Measurements from ENCODE around the gene CNTNAP2.

Gene CNTNAP2

DNA sequence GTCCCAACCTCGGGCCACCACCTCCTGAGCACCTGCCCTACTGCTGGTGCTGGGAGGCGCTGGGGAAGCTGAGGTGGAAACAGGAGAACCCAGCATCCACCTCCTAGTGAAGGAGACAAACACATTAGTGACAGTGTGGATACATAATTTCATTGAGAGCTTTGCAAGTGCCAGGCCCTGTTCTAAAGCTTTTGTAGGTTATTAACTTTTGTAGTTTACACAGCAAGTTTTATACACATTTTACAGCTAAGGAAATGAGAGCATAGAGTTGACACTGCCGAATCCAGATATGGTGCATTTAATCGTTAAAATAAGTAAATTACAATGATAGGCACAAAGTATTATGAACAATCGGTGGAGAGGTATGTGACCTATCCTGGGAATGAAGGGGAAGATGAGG, 2007.9 kb downstream of the CNTNAP2 start:
- Histone ChIP-seq H3K36me3 (ENCODE audit: control insufficient read depth, insufficient read depth, low read length) (no peaks in the 10 kb centered on the region), H3K27ac (ENCODE audit: insufficient read depth, low read depth, low read length, poor library complexity, severe bottlenecking) (no peak overlapping the region), H3K27me3 (ENCODE audit: control insufficient read depth, insufficient read depth, low read length, poor library complexity, severe bottlenecking) (no peaks in the 10 kb centered on the region), H3K9me3 (ENCODE audit: control insufficient read depth, low read length) (no peaks in the 10 kb centered on the region), H3K4me1 (ENCODE audit: control insufficient read depth, insufficient read depth, low read length) (no peaks in the 10 kb centered on the region), H3K4me3 (ENCODE audit: insufficient read depth, low read depth, low read length) (no peak overlapping the region)
- 89 to 96% methylated on average over 5 of the region's 5 CpGs for WGBS, 2 experiments

DNA sequence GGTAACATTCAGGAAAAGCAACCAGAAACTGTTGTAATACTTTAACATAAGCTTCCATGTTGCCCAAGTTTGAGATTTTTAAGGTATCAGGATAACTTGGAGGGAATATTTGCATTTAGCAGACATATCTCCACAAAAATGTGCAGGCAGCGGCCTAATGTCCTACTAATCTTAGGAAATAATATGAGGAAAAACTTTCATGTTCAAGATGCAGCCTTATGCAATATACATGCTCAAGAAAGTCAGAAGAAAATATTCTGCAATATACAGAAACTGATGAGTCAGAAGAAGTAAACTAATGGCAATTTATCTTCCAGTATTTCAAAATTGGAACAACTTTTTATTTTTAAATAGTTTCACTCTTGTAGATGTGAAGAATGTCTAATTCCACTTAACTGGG, 2010.8 kb downstream of the CNTNAP2 start:
- WGBS, 2 experiments = 100% methylated on average over 1 of the region's 1 CpG
- no peak overlapping the region for H3K4me3 ChIP-seq (ENCODE audit: insufficient read depth, low read depth, low read length)
- no peak overlapping the region for H3K27ac ChIP-seq (ENCODE audit: insufficient read depth, low read depth, low read length, poor library complexity, severe bottlenecking)
- no peaks in the 10 kb centered on the region for H3K9me3 ChIP-seq (ENCODE audit: control insufficient read depth, low read length)
- H3K27me3 ChIP-seq (ENCODE audit: control insufficient read depth, insufficient read depth, low read length, poor library complexity, severe bottlenecking) = no peaks in the 10 kb centered on the region
- no peaks in the 10 kb centered on the region for H3K4me1 ChIP-seq (ENCODE audit: control insufficient read depth, insufficient read depth, low read length)
- H3K36me3 ChIP-seq (ENCODE audit: control insufficient read depth, insufficient read depth, low read length) = no peaks in the 10 kb centered on the region

DNA sequence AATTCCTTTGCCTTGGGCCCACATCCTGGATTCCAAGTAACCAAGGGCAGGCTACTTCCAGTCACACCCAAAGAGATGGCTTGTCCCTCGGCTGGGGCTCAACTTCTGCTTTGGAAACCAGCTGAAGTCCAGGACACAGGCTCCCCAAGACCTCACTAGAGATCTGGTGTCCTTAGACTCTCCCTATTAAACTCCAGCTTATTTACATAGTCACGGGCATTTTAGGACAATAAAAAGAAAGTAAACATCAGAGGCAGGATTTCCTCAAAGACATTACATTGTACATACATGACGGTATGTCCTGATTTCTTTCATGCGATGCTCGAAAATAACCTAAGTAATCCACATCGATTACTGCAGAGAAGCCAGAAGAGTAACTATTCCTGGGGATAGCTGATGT, 2012.4 kb downstream of the CNTNAP2 start:
- H3K27me3 ChIP-seq (ENCODE audit: control insufficient read depth, insufficient read depth, low read length, poor library complexity, severe bottlenecking) = no peaks in the 10 kb centered on the region
- 95 to 97% methylated on average over 6 of the region's 6 CpGs for whole genome bisulfite sequencing, 2 experiments

GRCh38 chr7:148135116-148135515, 2018.5 kb downstream of the CNTNAP2 start:
- no peaks in the 10 kb centered on the region for H3K4me1 ChIP-seq (ENCODE audit: control insufficient read depth, insufficient read depth, low read length)
- H3K4me3 ChIP-seq (ENCODE audit: insufficient read depth, low read depth, low read length) = no peak overlapping the region

More for the DNA sequence above, 2012.4 kb downstream of the CNTNAP2 start:
- Histone ChIP-seq H3K27ac (ENCODE audit: insufficient read depth, low read depth, low read length, poor library complexity, severe bottlenecking) (no peak overlapping the region), H3K4me3 (ENCODE audit: insufficient read depth, low read depth, low read length) (no peak overlapping the region), H3K36me3 (ENCODE audit: control insufficient read depth, insufficient read depth, low read length) (no peaks in the 10 kb centered on the region), H3K9me3 (ENCODE audit: control insufficient read depth, low read length) (no peaks in the 10 kb centered on the region), H3K4me1 (ENCODE audit: control insufficient read depth, insufficient read depth, low read length) (no peaks in the 10 kb centered on the region)

DNA sequence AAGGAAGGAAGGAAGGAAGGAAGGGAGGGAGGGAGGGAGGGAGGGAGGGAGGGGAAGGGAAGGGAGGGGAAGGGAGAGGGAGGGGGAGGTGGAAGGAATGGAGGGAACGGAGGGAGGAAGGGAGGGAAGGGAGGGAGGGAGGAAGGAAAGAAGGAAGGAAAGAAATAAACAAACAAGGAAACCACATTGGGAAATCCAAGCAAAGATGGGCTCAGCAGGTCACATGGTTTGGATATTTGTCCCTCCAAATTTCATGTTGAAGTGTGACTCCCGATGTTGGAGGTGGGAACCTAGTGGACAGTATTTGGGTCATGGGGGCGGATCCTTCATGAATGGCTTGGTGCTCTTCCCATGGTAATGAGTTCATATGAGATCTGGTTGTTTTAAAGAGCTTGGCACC, 2019.4 kb downstream of the CNTNAP2 start:
- Histone ChIP-seq H3K36me3 (ENCODE audit: control insufficient read depth, insufficient read depth, low read length) (no peaks in the 10 kb centered on the region), H3K4me1 (ENCODE audit: control insufficient read depth, insufficient read depth, low read length) (no peaks in the 10 kb centered on the region), H3K27me3 (ENCODE audit: control insufficient read depth, insufficient read depth, low read length, poor library complexity, severe bottlenecking) (no peaks in the 10 kb centered on the region), H3K4me3 (ENCODE audit: insufficient read depth, low read depth, low read length) (no peak overlapping the region), H3K9me3 (ENCODE audit: control insufficient read depth, low read length) (no peaks in the 10 kb centered on the region), H3K27ac (ENCODE audit: insufficient read depth, low read depth, low read length, poor library complexity, severe bottlenecking) (no peak overlapping the region)
- 92% methylated on average over 3 of the region's 3 CpGs for WGBS, 2 experiments

More at GRCh38 chr7:148135116-148135515, 2018.5 kb downstream of the CNTNAP2 start:
- H3K27ac ChIP-seq (ENCODE audit: insufficient read depth, low read depth, low read length, poor library complexity, severe bottlenecking) = no peak overlapping the region
- no peaks in the 10 kb centered on the region for H3K36me3 ChIP-seq (ENCODE audit: control insufficient read depth, insufficient read depth, low read length)
- H3K9me3 ChIP-seq (ENCODE audit: control insufficient read depth, low read length) = no peaks in the 10 kb centered on the region
- 94 to 100% methylated on average over 1 to 2 of the region's 2 CpGs for WGBS, 2 experiments
- H3K27me3 ChIP-seq (ENCODE audit: control insufficient read depth, insufficient read depth, low read length, poor library complexity, severe bottlenecking) = no peaks in the 10 kb centered on the region

- Histone ChIP-seq H3K9me3 (ENCODE audit: control insufficient read depth, low read length) (peaks cover 2% of the 10 kb centered on the region), H3K27ac (ENCODE audit: insufficient read depth, low read depth, low read length, poor library complexity, severe bottlenecking) (no peak overlapping the region), H3K27me3 (ENCODE audit: control insufficient read depth, insufficient read depth, low read length, poor library complexity, severe bottlenecking) (no peaks in the 10 kb centered on the region), H3K36me3 (ENCODE audit: control insufficient read depth, insufficient read depth, low read length) (no peaks in the 10 kb centered on the region), H3K4me1 (ENCODE audit: control insufficient read depth, insufficient read depth, low read length) (no peaks in the 10 kb centered on the region), H3K4me3 (ENCODE audit: insufficient read depth, low read depth, low read length) (no peak overlapping the region)
- 64 to 68% methylated on average over 4 of the region's 4 CpGs for WGBS, 2 experiments
These were observed 2026.2 kb downstream of the CNTNAP2 start for GRCh38 chr7:148142660-148143248.

DNA sequence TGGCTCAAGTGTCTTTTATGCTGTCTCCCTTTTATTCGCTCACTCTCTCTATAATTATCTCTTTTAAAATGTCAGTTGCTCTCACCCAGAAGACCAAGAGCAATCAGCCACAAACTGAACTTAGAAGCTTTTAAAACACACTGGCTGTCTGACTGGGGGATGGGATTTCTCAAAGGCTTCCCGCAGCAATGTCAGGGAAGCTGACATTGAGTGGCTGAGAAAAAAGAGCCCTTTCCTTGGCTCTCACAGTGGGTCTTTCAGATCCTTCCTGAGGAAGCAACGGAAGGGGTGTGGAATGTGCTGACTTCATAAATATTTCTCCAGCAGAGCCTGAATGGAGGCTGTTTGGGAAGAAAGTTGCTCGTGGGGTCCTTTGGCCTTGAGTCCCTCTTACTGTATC, 2028.2 kb downstream of the CNTNAP2 start:
- H3K27ac ChIP-seq (ENCODE audit: insufficient read depth, low read depth, low read length, poor library complexity, severe bottlenecking) = no peak overlapping the region
- 65 to 66% methylated on average over 4 of the region's 4 CpGs for WGBS, 2 experiments
- H3K4me3 ChIP-seq (ENCODE audit: insufficient read depth, low read depth, low read length) = no peak overlapping the region
- H3K27me3 ChIP-seq (ENCODE audit: control insufficient read depth, insufficient read depth, low read length, poor library complexity, severe bottlenecking) = no peaks in the 10 kb centered on the region
- H3K4me1 ChIP-seq (ENCODE audit: control insufficient read depth, insufficient read depth, low read length) = no peaks in the 10 kb centered on the region
- no peaks in the 10 kb centered on the region for H3K36me3 ChIP-seq (ENCODE audit: control insufficient read depth, insufficient read depth, low read length)
- H3K9me3 ChIP-seq (ENCODE audit: control insufficient read depth, low read length) = peaks cover 2% of the 10 kb centered on the region

DNA sequence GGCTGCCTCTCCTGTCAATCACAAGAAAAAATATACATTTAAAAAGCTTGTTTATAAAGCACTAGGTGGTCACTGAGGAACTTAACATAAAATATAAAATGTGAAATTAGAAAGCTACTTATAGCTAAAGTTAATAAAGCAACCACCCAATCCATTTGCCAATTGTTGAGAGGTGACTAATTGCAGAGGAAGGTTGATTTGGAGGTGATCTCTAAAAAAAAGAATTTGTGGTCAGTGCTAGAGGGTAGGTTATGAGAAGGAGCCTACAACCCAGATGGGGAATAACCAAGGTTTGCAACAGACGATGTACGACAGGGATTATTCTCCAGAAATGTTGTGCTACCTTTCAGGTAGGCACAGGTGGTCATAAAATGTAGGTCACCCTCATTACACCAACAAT, 2029.7 kb downstream of the CNTNAP2 start:
- H3K27me3 ChIP-seq (ENCODE audit: control insufficient read depth, insufficient read depth, low read length, poor library complexity, severe bottlenecking) = no peaks in the 10 kb centered on the region
- WGBS, 2 experiments = 89 to 100% methylated on average over 2 of the region's 2 CpGs
- no peaks in the 10 kb centered on the region for H3K36me3 ChIP-seq (ENCODE audit: control insufficient read depth, insufficient read depth, low read length)
- H3K27ac ChIP-seq (ENCODE audit: insufficient read depth, low read depth, low read length, poor library complexity, severe bottlenecking) = no peak overlapping the region
- no peaks in the 10 kb centered on the region for H3K4me1 ChIP-seq (ENCODE audit: control insufficient read depth, insufficient read depth, low read length)
- no peak overlapping the region for H3K4me3 ChIP-seq (ENCODE audit: insufficient read depth, low read depth, low read length)
- H3K9me3 ChIP-seq (ENCODE audit: control insufficient read depth, low read length) = peaks cover 2% of the 10 kb centered on the region

GRCh38 chr7:148147438-148147837, 2030.8 kb downstream of the CNTNAP2 start:
- Histone ChIP-seq H3K27me3 (ENCODE audit: control insufficient read depth, insufficient read depth, low read length, poor library complexity, severe bottlenecking) (no peaks in the 10 kb centered on the region), H3K4me1 (ENCODE audit: control insufficient read depth, insufficient read depth, low read length) (no peaks in the 10 kb centered on the region), H3K27ac (ENCODE audit: insufficient read depth, low read depth, low read length, poor library complexity, severe bottlenecking) (no peak overlapping the region), H3K9me3 (ENCODE audit: control insufficient read depth, low read length) (peaks cover 2% of the 10 kb centered on the region), H3K36me3 (ENCODE audit: control insufficient read depth, insufficient read depth, low read length) (no peaks in the 10 kb centered on the region), H3K4me3 (ENCODE audit: insufficient read depth, low read depth, low read length) (no peak overlapping the region)
- WGBS, 2 experiments = 95 to 96% methylated on average over 6 of the region's 6 CpGs

GRCh38 chr7:148148456-148148855, 2031.9 kb downstream of the CNTNAP2 start:
- no peak overlapping the region for H3K4me3 ChIP-seq (ENCODE audit: insufficient read depth, low read depth, low read length)
- no peak overlapping the region for H3K27ac ChIP-seq (ENCODE audit: insufficient read depth, low read depth, low read length, poor library complexity, severe bottlenecking)
- no peaks in the 10 kb centered on the region for H3K27me3 ChIP-seq (ENCODE audit: control insufficient read depth, insufficient read depth, low read length, poor library complexity, severe bottlenecking)
- 84 to 89% methylated on average over 3 of the region's 3 CpGs for WGBS, 2 experiments
- H3K4me1 ChIP-seq (ENCODE audit: control insufficient read depth, insufficient read depth, low read length) = no peaks in the 10 kb centered on the region
- peaks cover 2% of the 10 kb centered on the region for H3K9me3 ChIP-seq (ENCODE audit: control insufficient read depth, low read length)
- no peaks in the 10 kb centered on the region for H3K36me3 ChIP-seq (ENCODE audit: control insufficient read depth, insufficient read depth, low read length)

GRCh38 chr7:148149730-148150129, 2033.1 kb downstream of the CNTNAP2 start:
- H3K27ac ChIP-seq (ENCODE audit: insufficient read depth, low read depth, low read length, poor library complexity, severe bottlenecking) = no peak overlapping the region
- no peaks in the 10 kb centered on the region for H3K36me3 ChIP-seq (ENCODE audit: control insufficient read depth, insufficient read depth, low read length)
- no peaks in the 10 kb centered on the region for H3K9me3 ChIP-seq (ENCODE audit: control insufficient read depth, low read length)
- no peaks in the 10 kb centered on the region for H3K4me1 ChIP-seq (ENCODE audit: control insufficient read depth, insufficient read depth, low read length)
- WGBS, 2 experiments = 93 to 97% methylated on average over 3 of the region's 3 CpGs
- H3K4me3 ChIP-seq (ENCODE audit: insufficient read depth, low read depth, low read length) = no peak overlapping the region
- H3K27me3 ChIP-seq (ENCODE audit: control insufficient read depth, insufficient read depth, low read length, poor library complexity, severe bottlenecking) = no peaks in the 10 kb centered on the region

All from ectodermal cell (in vitro differentiated cells).